HepG2 (cell line): ENCODE data around the gene UBE2D3. TPM values are rescaled to one million over a fixed set of nuclear protein-coding genes. Genes with fewer than 3 reads are reported as not detected.

ENCODE experiments used
- ATAC-seq: fragments of 200-7000 bp; cut with Tn5 transposase; 3 replicates; pipeline ENCODE4 v1.9.1; 2020; ENCODE audit warnings: mild to moderate bottlenecking, moderate library complexity
- BruUV-seq: library from RNA; stranded (reverse); fragments of 400-500 nt; replicated peaks from 2 replicates; lab custom pipeline; 2021; lab: Mats Ljungman, UMichigan
- CTCF ChIA-PET: fragments of 300-600 bp; formaldehyde crosslinking; extraction: SDS; loops from one replicate; lab custom pipeline; 2021; ENCODE audit warnings: low total read pairs, inconsistent platforms, low intra/inter-chr PET ratio; lab: Yijun Ruan, JAX
- POLR2A ChIA-PET: fragments of 350-600 bp; sonication (Branson Sonifier 250); formaldehyde crosslinking; loops from one replicate; lab custom pipeline; 2020; ENCODE audit warnings: antibody characterized with exemption, inconsistent platforms; lab: Yijun Ruan, JAX
- DNase-seq: peaks from one replicate; pipeline ENCODE4 v3.0.0-alpha.2; 2015; ENCODE audit warnings: low spot score
- FAIRE-seq: peaks from 3 replicates; lab custom pipeline; 2011; peaks lifted over from hg19 to GRCh38; lab: Jason Lieb, UNC
- H2AFZ ChIP-seq: one replicate; pipeline ENCODE4 v1.6.1; 2011; ENCODE audit warnings: low read length, inconsistent platforms
- H3K27ac ChIP-seq: fragments of 300-600 bp; 3 replicates; pipeline ENCODE4 v1.8.0; 2011; ENCODE audit warnings: mixed run types, mild to moderate bottlenecking, mixed read lengths, low read length, inconsistent platforms; ENCODE audit not compliant: insufficient read depth; ENCODE audit errors: extremely low read length
- H3K27me3 ChIP-seq, 2 experiments: fragments of 200-600 bp in 1 of 2; 2 replicates in 1 of 2; 3 replicates in 1 of 2; pipeline versions ENCODE4 v1.6.0 to v1.8.0; 2011; ENCODE audit warnings: low read length in 2 of 2, mild to moderate bottlenecking in 2 of 2, moderate library complexity in 2 of 2, inconsistent platforms in 1 of 2; ENCODE audit not compliant: insufficient read depth in 2 of 2, control insufficient read depth in 1 of 2
- H3K36me3 ChIP-seq, 2 experiments: fragments of 200-600 bp in 1 of 2; replicated peaks in 1 of 2; 2 replicates in 1 of 2; 3 replicates in 1 of 2; pipeline versions ENCODE4 v1.5.1 to v1.8.0; 2011; ENCODE audit warnings: low read length in 2 of 2, inconsistent platforms in 1 of 2; ENCODE audit not compliant: insufficient read depth in 2 of 2, control insufficient read depth in 1 of 2
- H3K4me1 ChIP-seq: 2 replicates; pipeline ENCODE4 v1.5.1; 2012; ENCODE audit warnings: low read length, inconsistent platforms; ENCODE audit not compliant: insufficient read depth
- H3K4me2 ChIP-seq: 2 replicates; pipeline ENCODE4 v1.6.0; 2011; ENCODE audit warnings: low read depth, low read length, inconsistent platforms
- H3K4me3 ChIP-seq, 3 experiments: fragments of 200-600 bp in 1 of 3; sonication (generic), shearing (Covaris generic) in 1 of 3; replicated peaks in 1 of 3; 2 replicates each; pipeline ENCODE4 v1.5.1; 2011 to 2016; ENCODE audit warnings: low read length in 3 of 3, inconsistent platforms in 2 of 3, low read depth in 2 of 3, mild to moderate bottlenecking in 2 of 3, control low read depth in 1 of 3, mixed read lengths in 1 of 3; ENCODE audit not compliant: insufficient read depth in 1 of 3
- H3K79me2 ChIP-seq: one replicate; pipeline ENCODE4 v1.6.1; 2011; ENCODE audit warnings: low read length, inconsistent platforms; ENCODE audit not compliant: insufficient read depth
- H3K9ac ChIP-seq: 2 replicates; pipeline ENCODE4 v1.6.0; 2011; ENCODE audit warnings: mild to moderate bottlenecking, low read depth, low read length, inconsistent platforms; ENCODE audit not compliant: insufficient read depth
- H3K9me3 ChIP-seq: 2 replicates; pipeline ENCODE4 v1.5.1; 2012; ENCODE audit warnings: mild to moderate bottlenecking, low read length
- H4K20me1 ChIP-seq: 2 replicates; pipeline ENCODE4 v1.6.0; 2011; ENCODE audit warnings: inconsistent platforms, mild to moderate bottlenecking, low read length, moderate library complexity; ENCODE audit not compliant: insufficient read depth
- FLYWCH1 ChIP-seq: sonication (generic); formaldehyde crosslinking; IDR thresholded peaks from 2 replicates; pipeline ENCODE4 v1.8.1; 2023; ENCODE audit warnings: mild to moderate bottlenecking, missing genetic modification reagents
- FOXJ3 ChIP-seq: sonication (generic); formaldehyde crosslinking; IDR thresholded peaks from 2 replicates; pipeline ENCODE4 v1.4.0; 2020; ENCODE audit warnings: missing genetic modification reagents, mild to moderate bottlenecking, borderline replicate concordance
- PCBP1 ChIP-seq: fragments of 200-400 bp; formaldehyde crosslinking; IDR thresholded peaks from 2 replicates; pipeline ENCODE4 v1.6.1; 2017; ENCODE audit warnings: mild to moderate bottlenecking, low read depth, low read length, borderline replicate concordance
- PRMT3 ChIP-seq: sonication (generic); formaldehyde crosslinking; IDR thresholded peaks from 2 replicates; pipeline ENCODE4 v1.8.1; 2022; ENCODE audit warnings: low read depth, mild to moderate bottlenecking, moderate library complexity, missing genetic modification reagents, borderline replicate concordance
- SP140L ChIP-seq: sonication (generic); formaldehyde crosslinking; IDR thresholded peaks from 2 replicates; pipeline ENCODE4 v1.4.0; 2020; ENCODE audit warnings: missing genetic modification reagents, borderline replicate concordance
- TBP ChIP-seq: sonication (generic); formaldehyde crosslinking; IDR thresholded peaks from 2 replicates; pipeline ENCODE4 v1.5.0; 2020; ENCODE audit warnings: missing genetic modification reagents
- YEATS4 ChIP-seq: sonication (generic); formaldehyde crosslinking; IDR thresholded peaks from 2 replicates; pipeline ENCODE4 v1.4.0; 2020; ENCODE audit warnings: missing genetic modification reagents, borderline replicate concordance
- ZNF124 ChIP-seq: sonication (generic); formaldehyde crosslinking; IDR thresholded peaks from 2 replicates; pipeline ENCODE4 v1.4.0; 2020; ENCODE audit warnings: missing genetic modification reagents
- WGBS: methylation state at CpG from one replicate; pipeline ENCODE4 v1.1.6; 2017; ENCODE audit warnings: low lambda C conversion rate; 5-methylcytosine and 5-hydroxymethylcytosine counted together
- in situ Hi-C: cut with HindIII; loops from 2 replicates; pipeline ENCODE4 v1.10.0; 2017; ENCODE audit warnings: low pct_unique_long_range_greater_than_20kb; ENCODE audit not compliant: extremely low pct_ligation_motif_present
- intact Hi-C: fragments of 100-400 bp; cut with micrococcal nuclease; formaldehyde crosslinking; loops from one replicate; pipeline ENCODE4 v1.10.0; 2022; ENCODE audit not compliant: unreplicated experiment
- polyA plus RNA-seq, 8 experiments: library from polyadenylated mRNA; depleted of rRNA in 3 of 8; stranded (reverse) in 7 of 8; unstranded in 1 of 8; fragments of >200 nt; fragmentation: Illumina TruSeq in 4 of 8; extraction: Trizol in 4 of 8; gene quantifications; 2 replicates each; pipeline versions ENCODE4 v1.2.1 to v1.2.3, GENCODE V29; 2011 to 2016; ENCODE audit warnings: low read depth in 4 of 8, missing spikeins in 1 of 8, mixed read lengths in 1 of 8; ENCODE audit not compliant: insufficient read depth in 1 of 8
- total RNA-seq, 5 experiments: library from RNA; depleted of rRNA; stranded (reverse); fragments of >200 nt; fragmentation: Illumina TruSeq; extraction: Trizol; gene quantifications; 2 replicates each; pipeline ENCODE4 v1.2.3, GENCODE V29; 2016; ENCODE audit warnings: low read depth in 1 of 5
- TF ChIP-seq, protein P1 (sequence below): sonication (generic); formaldehyde crosslinking; IDR thresholded peaks from 2 replicates; pipeline ENCODE4 v1.4.0; 2020; ENCODE audit warnings: missing genetic modification reagents

Gene UBE2D3
- total and polyA plus RNA-seq, 2 of the 13 experiments (the other 11 are each of a cell fraction or from before 2014, with no cell fraction given), result 224 to 293 TPM

GRCh38 chr4:102754044-102754443, 73.3 kb downstream of the UBE2D3 start:
- POLR2A ChIA-PET, result no interaction called here
- no peaks in the 10 kb centered on the region for H3K27me3 ChIP-seq
- CTCF ChIA-PET, result no interaction called here
- peaks cover 23% of the 10 kb centered on the region for H3K4me1 ChIP-seq
- ATAC-seq, result no peak
- no peak overlapping the region for H3K27ac ChIP-seq
- no peak for FAIRE-seq
- intact Hi-C loops, result no loop called here
- H3K36me3 ChIP-seq, result peaks cover 0 to 4% of the 10 kb centered on the region in 2 experiments; a peak in 2 of 5 replicates
- H3K79me2 ChIP-seq, result peaks cover 45% of the 10 kb centered on the region
- no peaks in the 10 kb centered on the region for H4K20me1 ChIP-seq
- in situ Hi-C loops, result no loop called here
- TF ChIP-seq FLYWCH1 (CRISPR knock-in tag), result no peak
- TF ChIP-seq SP140L, result no peak
- TF ChIP-seq, protein P1, sequence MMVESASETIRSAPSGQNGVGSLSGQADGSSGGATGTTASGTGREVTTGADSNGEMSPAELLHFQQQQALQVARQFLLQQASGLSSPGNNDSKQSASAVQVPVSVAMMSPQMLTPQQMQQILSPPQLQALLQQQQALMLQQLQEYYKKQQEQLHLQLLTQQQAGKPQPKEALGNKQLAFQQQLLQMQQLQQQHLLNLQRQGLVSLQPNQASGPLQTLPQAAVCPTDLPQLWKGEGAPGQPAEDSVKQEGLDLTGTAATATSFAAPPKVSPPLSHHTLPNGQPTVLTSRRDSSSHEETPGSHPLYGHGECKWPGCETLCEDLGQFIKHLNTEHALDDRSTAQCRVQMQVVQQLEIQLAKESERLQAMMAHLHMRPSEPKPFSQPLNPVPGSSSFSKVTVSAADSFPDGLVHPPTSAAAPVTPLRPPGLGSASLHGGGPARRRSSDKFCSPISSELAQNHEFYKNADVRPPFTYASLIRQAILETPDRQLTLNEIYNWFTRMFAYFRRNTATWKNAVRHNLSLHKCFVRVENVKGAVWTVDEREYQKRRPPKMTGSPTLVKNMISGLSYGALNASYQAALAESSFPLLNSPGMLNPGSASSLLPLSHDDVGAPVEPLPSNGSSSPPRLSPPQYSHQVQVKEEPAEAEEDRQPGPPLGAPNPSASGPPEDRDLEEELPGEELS, result no peak
- TF ChIP-seq ZNF124 (CRISPR knock-in tag), result no peak
- no peak for TF ChIP-seq YEATS4 (CRISPR knock-in tag)
- no peak for TF ChIP-seq PCBP1
- no peak for TF ChIP-seq FOXJ3
- no peak for TF ChIP-seq PRMT3 (CRISPR knock-in tag)
- TF ChIP-seq TBP (CRISPR knock-in tag), result no peak
- no peak overlapping the region for H3K9ac ChIP-seq
- DNase-seq, result no peak
- H3K4me2 ChIP-seq, result no peak overlapping the region
- WGBS, result 95% methylated on average over 2 of the region's 2 CpGs
- BruUV-seq, result no TSS peak
- no peaks in the 10 kb centered on the region for H3K9me3 ChIP-seq
- no peak overlapping the region for H3K4me3 ChIP-seq
- no peak overlapping the region for H2AFZ ChIP-seq
